ENCODE measurements around the gene IL3RA.
"Not testable (repeated sequence)": the region's sequence is repeated elsewhere in the genome, so short reads cannot be mapped to it uniquely, and the experiment has no call there.

Gene IL3RA

DNA sequence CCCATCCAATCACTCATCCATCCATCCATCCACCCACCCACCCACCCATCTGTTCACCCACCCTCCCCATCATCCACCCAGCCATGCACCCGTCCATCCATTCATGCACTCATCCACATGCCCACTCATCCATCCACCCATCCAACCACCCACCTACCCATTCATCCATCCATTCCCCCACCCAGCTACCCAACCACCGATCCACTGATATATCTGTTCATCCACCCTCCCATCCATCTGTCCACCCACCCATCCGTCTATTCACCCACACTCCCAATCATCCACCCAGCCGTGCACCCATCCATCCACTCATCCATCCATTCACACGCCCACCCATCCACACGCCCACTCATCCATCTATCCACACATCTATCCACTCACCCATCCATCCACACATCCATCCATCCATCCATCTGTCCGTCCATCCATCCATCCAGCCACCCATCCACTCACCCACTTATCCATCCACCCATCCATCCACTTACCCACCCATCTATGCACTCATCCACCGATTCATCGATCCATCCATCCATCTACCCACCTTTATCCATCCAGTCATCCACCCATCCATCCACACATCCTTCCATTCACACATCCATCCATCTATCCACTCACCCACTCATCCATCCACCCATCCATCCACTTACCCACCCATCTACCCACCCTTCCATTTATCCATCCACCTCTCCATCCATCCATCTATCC, 87.7 kb downstream of the IL3RA start:
- no peaks in the 10 kb centered on the region for H3K9me3 ChIP-seq (ENCODE audit: control insufficient read depth, insufficient read depth, low read length)
- WGBS (ENCODE audit: insufficient coverage, insufficient read length): 100% methylated on average over 1 of the region's 9 CpGs
- no peak overlapping the region for H3K27ac ChIP-seq (ENCODE audit: low read length)
- peaks cover 46% of the 10 kb centered on the region for H3K36me3 ChIP-seq (ENCODE audit: control insufficient read depth, insufficient read depth, low read length)
- no peak overlapping the region for H3K4me3 ChIP-seq (ENCODE audit: low read length)
- no peaks in the 10 kb centered on the region for H3K27me3 ChIP-seq (ENCODE audit: control insufficient read depth, insufficient read depth, low read length)
- H3K4me1 ChIP-seq (ENCODE audit: control insufficient read depth, insufficient read depth, low read length): no peaks in the 10 kb centered on the region
- DNase-seq (ENCODE audit: low read depth, low spot score): no peak

DNA sequence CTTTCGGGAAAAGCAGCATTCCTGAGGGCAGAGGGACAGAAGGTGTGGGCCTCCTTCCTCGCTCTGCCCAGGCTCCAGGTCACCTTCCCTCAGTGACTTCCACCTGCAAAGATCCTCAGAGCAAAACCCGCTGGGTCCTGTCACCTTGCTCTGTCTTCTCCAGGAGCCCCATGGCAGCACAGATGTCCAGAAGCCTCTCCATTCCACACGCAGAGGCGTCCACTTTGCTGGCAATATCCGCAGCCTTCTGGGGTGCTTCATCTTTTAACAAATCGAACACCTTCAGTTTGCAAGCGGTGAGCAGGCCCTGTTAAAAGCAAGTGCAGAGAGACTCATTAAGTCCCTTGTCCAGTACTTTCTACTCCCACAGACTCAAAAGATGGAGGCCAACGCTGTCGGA, 88.8 kb downstream of the IL3RA start:
- no peaks in the 10 kb centered on the region for H3K9me3 ChIP-seq (ENCODE audit: control insufficient read depth, insufficient read depth, low read length)
- no peak overlapping the region for H3K27ac ChIP-seq (ENCODE audit: low read length)
- no peak overlapping the region for H3K4me3 ChIP-seq (ENCODE audit: low read length)
- no CpG with 5 or more reads among the region's 10 CpGs for WGBS (ENCODE audit: insufficient coverage, insufficient read length)
- peaks cover 46% of the 10 kb centered on the region for H3K36me3 ChIP-seq (ENCODE audit: control insufficient read depth, insufficient read depth, low read length)
- H3K27me3 ChIP-seq (ENCODE audit: control insufficient read depth, insufficient read depth, low read length): no peaks in the 10 kb centered on the region
- DNase-seq (ENCODE audit: low read depth, low spot score): no peak
- H3K4me1 ChIP-seq (ENCODE audit: control insufficient read depth, insufficient read depth, low read length): no peaks in the 10 kb centered on the region

DNA sequence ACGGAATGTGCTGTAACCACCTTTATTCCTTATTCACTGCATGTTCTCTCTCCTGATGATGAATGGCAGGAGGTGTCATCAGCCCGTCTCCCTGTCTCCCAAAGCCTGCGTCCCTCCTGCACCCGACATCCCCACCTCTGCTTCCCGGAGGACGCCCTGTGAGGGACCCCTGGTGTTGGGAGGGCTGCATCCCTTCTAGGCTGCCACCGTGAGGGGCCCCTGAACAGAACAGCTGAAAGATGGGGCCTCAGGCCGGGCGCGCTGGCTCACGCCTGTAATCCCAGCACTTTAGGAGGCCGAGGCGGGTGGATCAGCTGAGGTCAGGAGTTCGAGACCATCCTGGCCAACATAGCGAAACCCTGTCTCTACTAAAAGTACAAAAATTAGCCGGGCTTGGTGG, 89.7 kb downstream of the IL3RA start:
- not testable (repeated sequence) for DNase-seq (ENCODE audit: low read depth, low spot score)
- no CpG with 5 or more reads among the region's 16 CpGs for WGBS (ENCODE audit: insufficient coverage, insufficient read length)

DNA sequence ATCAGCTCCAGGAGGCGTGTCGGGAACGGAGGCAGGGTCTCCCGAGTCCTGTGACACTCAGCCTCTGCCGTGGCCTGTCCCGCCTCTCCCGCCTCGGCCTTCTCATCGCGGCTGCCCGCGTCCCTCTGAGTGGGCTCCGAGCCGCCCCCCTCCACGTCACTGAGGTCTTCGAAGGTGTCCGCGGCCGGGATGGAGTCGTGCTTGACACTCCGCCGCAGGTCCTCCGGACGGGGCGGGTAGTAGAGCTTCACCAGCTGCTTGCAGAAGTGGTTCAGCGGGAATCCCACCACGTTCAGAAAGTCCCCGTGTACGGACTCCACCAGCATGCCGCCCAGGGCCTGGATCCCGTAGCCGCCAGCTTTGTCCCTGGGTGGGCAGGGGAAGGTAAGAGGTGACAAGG, 91.2 kb downstream of the IL3RA start:
- no peaks in the 10 kb centered on the region for H3K4me1 ChIP-seq (ENCODE audit: control insufficient read depth, insufficient read depth, low read length)
- no peak overlapping the region for H3K27ac ChIP-seq (ENCODE audit: low read length)
- H3K27me3 ChIP-seq (ENCODE audit: control insufficient read depth, insufficient read depth, low read length): no peaks in the 10 kb centered on the region
- no peaks in the 10 kb centered on the region for H3K9me3 ChIP-seq (ENCODE audit: control insufficient read depth, insufficient read depth, low read length)
- H3K36me3 ChIP-seq (ENCODE audit: control insufficient read depth, insufficient read depth, low read length): peaks cover 37% of the 10 kb centered on the region
- H3K4me3 ChIP-seq (ENCODE audit: low read length): no peak overlapping the region
- DNase-seq (ENCODE audit: low read depth, low spot score): no peak
- WGBS (ENCODE audit: insufficient coverage, insufficient read length): no CpG with 5 or more reads among the region's 32 CpGs

More for the DNA sequence above, 89.7 kb downstream of the IL3RA start:
- not testable (repeated sequence) for H3K27me3 ChIP-seq (ENCODE audit: control insufficient read depth, insufficient read depth, low read length); H3K4me3 ChIP-seq (ENCODE audit: low read length); H3K4me1 ChIP-seq (ENCODE audit: control insufficient read depth, insufficient read depth, low read length); H3K27ac ChIP-seq (ENCODE audit: low read length); H3K9me3 ChIP-seq (ENCODE audit: control insufficient read depth, insufficient read depth, low read length)
- peaks cover 44% of the 10 kb centered on the region for H3K36me3 ChIP-seq (ENCODE audit: control insufficient read depth, insufficient read depth, low read length)

DNA sequence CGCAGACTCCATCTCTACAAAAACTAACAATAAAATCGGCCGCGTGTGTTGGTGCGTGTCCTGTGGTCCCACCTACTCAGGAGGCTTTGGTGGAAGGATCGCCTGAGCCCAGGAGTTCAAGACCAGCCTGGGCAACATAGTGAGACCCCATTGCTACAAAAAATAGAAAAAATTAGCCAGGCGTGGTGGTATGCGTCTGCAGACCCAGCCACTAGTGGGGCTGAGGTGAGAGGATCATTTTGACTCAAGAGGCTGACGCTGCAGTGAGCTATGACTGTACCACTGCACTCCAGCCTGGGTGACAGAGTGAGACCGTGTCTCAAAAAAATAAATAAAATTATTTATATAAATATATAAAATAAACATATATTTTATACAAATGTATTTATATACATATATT, 93.9 kb downstream of the IL3RA start:
- H3K36me3 ChIP-seq (ENCODE audit: control insufficient read depth, insufficient read depth, low read length): peaks cover 30% of the 10 kb centered on the region
- 0 out of 2 replicates have a peak, but pooled peaks cover 1% of the 10 kb centered on the region for H3K4me1 ChIP-seq (ENCODE audit: control insufficient read depth, insufficient read depth, low read length)
- no peak overlapping the region for H3K4me3 ChIP-seq (ENCODE audit: low read length)
- H3K27ac ChIP-seq (ENCODE audit: low read length): no peak overlapping the region
- H3K27me3 ChIP-seq (ENCODE audit: control insufficient read depth, insufficient read depth, low read length): no peaks in the 10 kb centered on the region
- no peaks in the 10 kb centered on the region for H3K9me3 ChIP-seq (ENCODE audit: control insufficient read depth, insufficient read depth, low read length)
- DNase-seq (ENCODE audit: low read depth, low spot score): no peak
- WGBS (ENCODE audit: insufficient coverage, insufficient read length): no CpG with 5 or more reads among the region's 10 CpGs

Data from iPS DF 6.9 (cell line).